ENCODE data around the gene FZD2.
"Not testable (repeated sequence)": the region's sequence is repeated elsewhere in the genome, so short reads cannot be mapped to it uniquely, and the experiment has no call there.

The FZD2 gene

GRCh38 chr17:44589316-44590071 is 32.2 kb downstream of the FZD2 start:
- Histone ChIP-seq H3K4me3 (ENCODE audit: low read length) (no peak overlapping the region), H3K36me3 (ENCODE audit: control insufficient read depth, insufficient read depth, low read length, severe bottlenecking) (no peaks in the 10 kb centered on the region), H3K27me3 (replicated peaks; ENCODE audit: control insufficient read depth, insufficient read depth, low read length) (peaks cover 5% of the 10 kb centered on the region), H3K9me3 (ENCODE audit: control insufficient read depth, low read length) (no peaks in the 10 kb centered on the region), H3K4me1 (ENCODE audit: control insufficient read depth, insufficient read depth, low read length) (peaks cover 22% of the 10 kb centered on the region), H3K9ac (ENCODE audit: low read length) (no peak overlapping the region)
- peak; percentile 68 for DNase-seq (ENCODE audit: low read depth)

GRCh38 chr17:44590072-44590462 is 32.8 kb downstream of the FZD2 start:
- not testable (repeated sequence) for H3K9me3 ChIP-seq (ENCODE audit: control insufficient read depth, low read length); H3K9ac ChIP-seq (ENCODE audit: low read length); H3K36me3 ChIP-seq (ENCODE audit: control insufficient read depth, insufficient read depth, low read length, severe bottlenecking); H3K27me3 ChIP-seq (replicated peaks; ENCODE audit: control insufficient read depth, insufficient read depth, low read length); H3K4me3 ChIP-seq (ENCODE audit: low read length); DNase-seq (ENCODE audit: low read depth)
- H3K4me1 ChIP-seq (ENCODE audit: control insufficient read depth, insufficient read depth, low read length): peaks cover 22% of the 10 kb centered on the region

- not testable (repeated sequence) for H3K9ac ChIP-seq (ENCODE audit: low read length); H3K27me3 ChIP-seq (replicated peaks; ENCODE audit: control insufficient read depth, insufficient read depth, low read length); DNase-seq (ENCODE audit: low read depth); H3K9me3 ChIP-seq (ENCODE audit: control insufficient read depth, low read length); H3K4me3 ChIP-seq (ENCODE audit: low read length); H3K36me3 ChIP-seq (ENCODE audit: control insufficient read depth, insufficient read depth, low read length, severe bottlenecking)
- peaks cover 22% of the 10 kb centered on the region for H3K4me1 ChIP-seq (ENCODE audit: control insufficient read depth, insufficient read depth, low read length)
Observed at GRCh38 chr17:44590762-44591161, 33.5 kb downstream of the FZD2 start.

- no peaks in the 10 kb centered on the region for H3K9me3 ChIP-seq (ENCODE audit: control insufficient read depth, low read length)
- peaks cover 5% of the 10 kb centered on the region for H3K27me3 ChIP-seq (replicated peaks; ENCODE audit: control insufficient read depth, insufficient read depth, low read length)
- H3K4me3 ChIP-seq (ENCODE audit: low read length): no peak overlapping the region
Observed at GRCh38 chr17:44591206-44591605, 33.9 kb downstream of the FZD2 start.

GRCh38 chr17:44593156-44593555 is 35.9 kb downstream of the FZD2 start:
- H3K4me3 ChIP-seq (ENCODE audit: low read length): no peak overlapping the region
- DNase-seq (ENCODE audit: low read depth): no peak
- peaks cover 14% of the 10 kb centered on the region for H3K4me1 ChIP-seq (ENCODE audit: control insufficient read depth, insufficient read depth, low read length)
- H3K36me3 ChIP-seq (ENCODE audit: control insufficient read depth, insufficient read depth, low read length, severe bottlenecking): no peaks in the 10 kb centered on the region
- no peak overlapping the region for H3K9ac ChIP-seq (ENCODE audit: low read length)
- no peaks in the 10 kb centered on the region for H3K9me3 ChIP-seq (ENCODE audit: control insufficient read depth, low read length)
- H3K27me3 ChIP-seq (replicated peaks; ENCODE audit: control insufficient read depth, insufficient read depth, low read length): peaks cover 5% of the 10 kb centered on the region

More at GRCh38 chr17:44591206-44591605, 33.9 kb downstream of the FZD2 start:
- DNase-seq (ENCODE audit: low read depth): no peak
- Histone ChIP-seq H3K4me1 (ENCODE audit: control insufficient read depth, insufficient read depth, low read length) (peaks cover 22% of the 10 kb centered on the region), H3K36me3 (ENCODE audit: control insufficient read depth, insufficient read depth, low read length, severe bottlenecking) (no peaks in the 10 kb centered on the region), H3K9ac (ENCODE audit: low read length) (no peak overlapping the region)

GRCh38 chr17:44595216-44595775 is 38.0 kb downstream of the FZD2 start:
- no peaks in the 10 kb centered on the region for H3K9me3 ChIP-seq (ENCODE audit: control insufficient read depth, low read length)
- no peak for DNase-seq (ENCODE audit: low read depth)
- H3K27me3 ChIP-seq (replicated peaks; ENCODE audit: control insufficient read depth, insufficient read depth, low read length): peaks cover 5% of the 10 kb centered on the region
- no peaks in the 10 kb centered on the region for H3K36me3 ChIP-seq (ENCODE audit: control insufficient read depth, insufficient read depth, low read length, severe bottlenecking)
- H3K4me3 ChIP-seq (ENCODE audit: low read length): no peak overlapping the region
- no peak overlapping the region for H3K9ac ChIP-seq (ENCODE audit: low read length)
- H3K4me1 ChIP-seq (ENCODE audit: control insufficient read depth, insufficient read depth, low read length): peaks cover 23% of the 10 kb centered on the region

GRCh38 chr17:44598329-44598728 is 41.0 kb downstream of the FZD2 start:
- Histone ChIP-seq H3K4me1 (ENCODE audit: control insufficient read depth, insufficient read depth, low read length) (peaks cover 36% of the 10 kb centered on the region), H3K36me3 (ENCODE audit: control insufficient read depth, insufficient read depth, low read length, severe bottlenecking) (no peaks in the 10 kb centered on the region), H3K27me3 (replicated peaks; ENCODE audit: control insufficient read depth, insufficient read depth, low read length) (peaks cover 5% of the 10 kb centered on the region), H3K4me3 (ENCODE audit: low read length) (no peak overlapping the region), H3K9ac (ENCODE audit: low read length) (peak overlapping the region; percentile 39), H3K9me3 (ENCODE audit: control insufficient read depth, low read length) (no peaks in the 10 kb centered on the region)
- no peak for DNase-seq (ENCODE audit: low read depth)

GRCh38 chr17:44598932-44599297 is 41.6 kb downstream of the FZD2 start:
- Histone ChIP-seq H3K36me3 (ENCODE audit: control insufficient read depth, insufficient read depth, low read length, severe bottlenecking) (no peaks in the 10 kb centered on the region), H3K4me3 (ENCODE audit: low read length) (no peak overlapping the region), H3K27me3 (replicated peaks; ENCODE audit: control insufficient read depth, insufficient read depth, low read length) (peaks cover under 1% of the 10 kb centered on the region), H3K4me1 (ENCODE audit: control insufficient read depth, insufficient read depth, low read length) (peaks cover 36% of the 10 kb centered on the region), H3K9ac (ENCODE audit: low read length) (peak overlapping the region; percentile 73), H3K9me3 (ENCODE audit: control insufficient read depth, low read length) (no peaks in the 10 kb centered on the region)
- DNase-seq (ENCODE audit: low read depth): no peak

GRCh38 chr17:44599298-44600175 is 42.3 kb downstream of the FZD2 start:
- H3K9ac ChIP-seq (ENCODE audit: low read length): peak overlapping the region; percentile 73
- no peaks in the 10 kb centered on the region for H3K9me3 ChIP-seq (ENCODE audit: control insufficient read depth, low read length)
- no peaks in the 10 kb centered on the region for H3K27me3 ChIP-seq (replicated peaks; ENCODE audit: control insufficient read depth, insufficient read depth, low read length)
- H3K4me1 ChIP-seq (ENCODE audit: control insufficient read depth, insufficient read depth, low read length): peaks cover 36% of the 10 kb centered on the region
- peak overlapping the region; percentile 5 for H3K4me3 ChIP-seq (ENCODE audit: low read length)
- H3K36me3 ChIP-seq (ENCODE audit: control insufficient read depth, insufficient read depth, low read length, severe bottlenecking): no peaks in the 10 kb centered on the region
- peak; percentile 94 for DNase-seq (ENCODE audit: low read depth)

GRCh38 chr17:44601539-44601938 is 44.3 kb downstream of the FZD2 start:
- H3K36me3 ChIP-seq (ENCODE audit: control insufficient read depth, insufficient read depth, low read length, severe bottlenecking): no peaks in the 10 kb centered on the region
- H3K9me3 ChIP-seq (ENCODE audit: control insufficient read depth, low read length): no peaks in the 10 kb centered on the region
- DNase-seq (ENCODE audit: low read depth): no peak
- no peak overlapping the region for H3K9ac ChIP-seq (ENCODE audit: low read length)
- no peaks in the 10 kb centered on the region for H3K27me3 ChIP-seq (replicated peaks; ENCODE audit: control insufficient read depth, insufficient read depth, low read length)
- no peak overlapping the region for H3K4me3 ChIP-seq (ENCODE audit: low read length)
- H3K4me1 ChIP-seq (ENCODE audit: control insufficient read depth, insufficient read depth, low read length): peaks cover 36% of the 10 kb centered on the region

- no peak overlapping the region for H3K4me3 ChIP-seq (ENCODE audit: low read length)
Observed at GRCh38 chr17:44601973-44602372, 44.7 kb downstream of the FZD2 start.

More at GRCh38 chr17:44601973-44602372, 44.7 kb downstream of the FZD2 start:
- Histone ChIP-seq H3K36me3 (ENCODE audit: control insufficient read depth, insufficient read depth, low read length, severe bottlenecking) (no peaks in the 10 kb centered on the region), H3K9ac (ENCODE audit: low read length) (no peak overlapping the region), H3K9me3 (ENCODE audit: control insufficient read depth, low read length) (no peaks in the 10 kb centered on the region), H3K4me1 (ENCODE audit: control insufficient read depth, insufficient read depth, low read length) (peaks cover 36% of the 10 kb centered on the region), H3K27me3 (replicated peaks; ENCODE audit: control insufficient read depth, insufficient read depth, low read length) (no peaks in the 10 kb centered on the region)
- no peak for DNase-seq (ENCODE audit: low read depth)

All from adipocyte (in vitro differentiated cells).